H1 (cell line): Measurements from ENCODE around the gene PAX7.

ENCODE experiments used
- POLR2A ChIP-seq, 2 experiments: IDR thresholded peaks; 1 replicate in 1 of 2; 2 replicates in 1 of 2; pipeline ENCODE4 v1.6.1; 2011; ENCODE audit warnings: low read depth in 2 of 2, low read length in 2 of 2, mild to moderate bottlenecking in 2 of 2; ENCODE audit errors: control extremely low read depth in 1 of 2
- POU5F1 ChIP-seq: IDR thresholded peaks from 2 replicates; pipeline ENCODE4 v1.6.1; 2011; ENCODE audit warnings: low read depth, mild to moderate bottlenecking, low read length, moderate library complexity
- SAP30 ChIP-seq: fragments of 300-600 bp; sonication (generic); IDR thresholded peaks from 2 replicates; pipeline ENCODE4 v1.7.1; 2012; ENCODE audit warnings: low read length, moderate library complexity, mild to moderate bottlenecking, inconsistent platforms; ENCODE audit not compliant: insufficient read depth, insufficient replicate concordance
- TF ChIP-seq, protein P1 (sequence below), 3 experiments: IDR thresholded peaks; 1 replicate in 2 of 3; 2 replicates in 1 of 3; pipeline versions ENCODE4 v1.5.1 to v1.6.1; 2011; ENCODE audit warnings: low read length in 3 of 3, mild to moderate bottlenecking in 3 of 3, inconsistent platforms in 2 of 3, low read depth in 1 of 3, moderate library complexity in 1 of 3; ENCODE audit not compliant: insufficient read depth in 1 of 3; ENCODE audit errors: control extremely low read depth in 1 of 3

- TF ChIP-seq, protein P1, sequence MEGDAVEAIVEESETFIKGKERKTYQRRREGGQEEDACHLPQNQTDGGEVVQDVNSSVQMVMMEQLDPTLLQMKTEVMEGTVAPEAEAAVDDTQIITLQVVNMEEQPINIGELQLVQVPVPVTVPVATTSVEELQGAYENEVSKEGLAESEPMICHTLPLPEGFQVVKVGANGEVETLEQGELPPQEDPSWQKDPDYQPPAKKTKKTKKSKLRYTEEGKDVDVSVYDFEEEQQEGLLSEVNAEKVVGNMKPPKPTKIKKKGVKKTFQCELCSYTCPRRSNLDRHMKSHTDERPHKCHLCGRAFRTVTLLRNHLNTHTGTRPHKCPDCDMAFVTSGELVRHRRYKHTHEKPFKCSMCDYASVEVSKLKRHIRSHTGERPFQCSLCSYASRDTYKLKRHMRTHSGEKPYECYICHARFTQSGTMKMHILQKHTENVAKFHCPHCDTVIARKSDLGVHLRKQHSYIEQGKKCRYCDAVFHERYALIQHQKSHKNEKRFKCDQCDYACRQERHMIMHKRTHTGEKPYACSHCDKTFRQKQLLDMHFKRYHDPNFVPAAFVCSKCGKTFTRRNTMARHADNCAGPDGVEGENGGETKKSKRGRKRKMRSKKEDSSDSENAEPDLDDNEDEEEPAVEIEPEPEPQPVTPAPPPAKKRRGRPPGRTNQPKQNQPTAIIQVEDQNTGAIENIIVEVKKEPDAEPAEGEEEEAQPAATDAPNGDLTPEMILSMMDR (IDR thresholded peaks at IDR 0.05; ENCODE audit: control extremely low read depth in 1 of 3, insufficient read depth in 1 of 3, low read depth in 1 of 3, low read length in 3 of 3): no peak
- TF ChIP-seq POU5F1 (no peak), POLR2A (IDR thresholded peaks at IDR 0.05; ENCODE audit: control extremely low read depth in 1 of 2, low read depth in 2 of 2, low read length in 2 of 2) (no peak), SAP30 (no peak)
Observed at GRCh38 chr1:18735224-18735997, 104.8 kb downstream of the PAX7 start.
